GM19468 (cell line): ENCODE results near the gene IL18.
"Not testable (repeated sequence)": the region's sequence is repeated elsewhere in the genome, so short reads cannot be mapped to it uniquely, and the experiment has no call there.

Experiments
- ATAC-seq: cut with Tn5 transposase; IDR thresholded peaks from one replicate; pipeline ENCODE4 v1.9.1; 2021; ENCODE audit warnings: mild to moderate bottlenecking, moderate library complexity, moderate number of reproducible peaks; ENCODE audit not compliant: unreplicated experiment; ENCODE audit errors: extremely low read depth

IL18 gene

GRCh38 chr11:112127056-112127455, 36.8 kb downstream of the IL18 start:
- no peak for ATAC-seq

- ATAC-seq = no peak
Measured at GRCh38 chr11:112123129-112123528, 40.8 kb downstream of the IL18 start.

GRCh38 chr11:112121981-112122615, 41.8 kb downstream of the IL18 start:
- ATAC-seq = no peak

GRCh38 chr11:112118176-112118575, 45.7 kb downstream of the IL18 start:
- ATAC-seq = no peak

GRCh38 chr11:112115386-112115785, 48.5 kb downstream of the IL18 start:
- ATAC-seq = no peak

GRCh38 chr11:112114460-112114859, 49.4 kb downstream of the IL18 start:
- no peak for ATAC-seq

GRCh38 chr11:112113539-112114457, 50.1 kb downstream of the IL18 start:
- ATAC-seq = no peak

GRCh38 chr11:112106070-112106469, 57.8 kb downstream of the IL18 start:
- no peak for ATAC-seq

GRCh38 chr11:112103446-112103845, 60.4 kb downstream of the IL18 start:
- ATAC-seq = no peak

- ATAC-seq = no peak
Measured at GRCh38 chr11:112100462-112100861, 63.4 kb downstream of the IL18 start.

GRCh38 chr11:112097734-112098528, 66.0 kb downstream of the IL18 start:
- no peak for ATAC-seq

- no peak for ATAC-seq
Measured at GRCh38 chr11:112096194-112096593, 67.7 kb downstream of the IL18 start.

GRCh38 chr11:112095302-112095701, 68.6 kb downstream of the IL18 start:
- ATAC-seq = not testable (repeated sequence)
